ENCODE data around the gene MCM9. TPM values are rescaled to one million over a fixed set of nuclear protein-coding genes. Genes with fewer than 3 reads are reported as not detected.

MCM9 gene
- total and polyA plus RNA-seq, 7 donors = 1.6 to 5.6 (median 4.6) TPM

DNA sequence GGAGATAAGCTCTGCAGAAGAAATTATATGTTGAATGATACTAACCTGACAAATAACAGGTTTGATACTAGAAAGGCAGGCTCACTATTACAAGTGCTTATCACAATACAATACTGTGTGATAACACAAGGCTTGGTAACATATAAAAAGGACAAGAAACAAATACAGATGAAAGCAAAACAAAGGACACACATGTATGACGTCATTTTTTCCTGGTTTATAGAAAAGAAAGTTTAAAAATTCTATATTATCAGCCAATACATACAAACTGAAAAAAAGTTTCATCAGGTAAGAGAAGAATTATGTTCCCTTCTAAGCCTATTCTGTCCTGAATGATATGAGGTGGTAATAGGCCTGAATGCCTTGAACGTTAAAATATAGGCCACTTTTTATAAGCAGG, 32.3 kb upstream of the MCM9 start:
- ATAC-seq = no peak
- Histone ChIP-seq H3K4me1 (no peaks in the 10 kb centered on the region), H3K27ac (no peak overlapping the region), H3K36me3 (ENCODE audit: insufficient read depth in 1 of 2, low read depth in 1 of 2) (no peaks in the 10 kb centered on the region), H3K4me3 (no peak overlapping the region), H3K27me3 (ENCODE audit: insufficient read depth in 3 of 3, low read length in 2 of 3) (no peaks in the 10 kb centered on the region), H3K9me3 (no peaks in the 10 kb centered on the region)
- 73 to 87% (median 84%) methylated on average over 2 of the region's 2 CpGs for WGBS, 3 donors
- intact Hi-C loops (cut with DNase I) = loop anchor here (2.0 kb wide), 2 partner anchors 142 to 144 kb away; no protein-coding TSS in a partner anchor
- TF ChIP-seq, protein P1, sequence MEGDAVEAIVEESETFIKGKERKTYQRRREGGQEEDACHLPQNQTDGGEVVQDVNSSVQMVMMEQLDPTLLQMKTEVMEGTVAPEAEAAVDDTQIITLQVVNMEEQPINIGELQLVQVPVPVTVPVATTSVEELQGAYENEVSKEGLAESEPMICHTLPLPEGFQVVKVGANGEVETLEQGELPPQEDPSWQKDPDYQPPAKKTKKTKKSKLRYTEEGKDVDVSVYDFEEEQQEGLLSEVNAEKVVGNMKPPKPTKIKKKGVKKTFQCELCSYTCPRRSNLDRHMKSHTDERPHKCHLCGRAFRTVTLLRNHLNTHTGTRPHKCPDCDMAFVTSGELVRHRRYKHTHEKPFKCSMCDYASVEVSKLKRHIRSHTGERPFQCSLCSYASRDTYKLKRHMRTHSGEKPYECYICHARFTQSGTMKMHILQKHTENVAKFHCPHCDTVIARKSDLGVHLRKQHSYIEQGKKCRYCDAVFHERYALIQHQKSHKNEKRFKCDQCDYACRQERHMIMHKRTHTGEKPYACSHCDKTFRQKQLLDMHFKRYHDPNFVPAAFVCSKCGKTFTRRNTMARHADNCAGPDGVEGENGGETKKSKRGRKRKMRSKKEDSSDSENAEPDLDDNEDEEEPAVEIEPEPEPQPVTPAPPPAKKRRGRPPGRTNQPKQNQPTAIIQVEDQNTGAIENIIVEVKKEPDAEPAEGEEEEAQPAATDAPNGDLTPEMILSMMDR (IDR thresholded peaks at IDR 0.05) = no peak
- no peak for DNase-seq

DNA sequence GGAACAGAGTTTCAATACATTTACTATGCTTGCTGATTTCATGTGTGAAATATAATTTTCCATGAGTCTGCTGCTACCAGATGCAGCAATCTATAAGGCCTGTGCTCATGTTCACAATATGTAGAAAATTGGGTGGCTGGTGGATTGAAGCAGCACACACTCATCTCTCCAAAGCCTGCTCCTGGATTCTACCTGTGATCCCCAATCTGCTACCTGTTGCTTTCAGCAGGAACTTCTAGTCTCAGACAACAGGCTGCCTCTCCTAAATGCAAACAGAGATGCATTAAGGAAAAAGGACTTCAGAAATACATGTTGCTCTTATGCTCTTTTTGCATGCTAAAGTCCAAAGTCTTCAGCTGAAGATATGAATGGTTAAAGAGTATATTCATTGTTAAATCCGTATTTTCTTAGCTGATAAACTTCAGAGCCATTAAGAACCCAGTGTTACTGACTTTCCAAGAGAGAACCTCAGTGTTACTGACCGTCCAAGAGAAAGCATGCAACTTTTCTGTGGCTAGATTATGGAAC, 30.9 kb upstream of the MCM9 start:
- Histone ChIP-seq H3K27ac (no peak overlapping the region), H3K4me3 (no peak overlapping the region), H3K36me3 (ENCODE audit: insufficient read depth in 1 of 2, low read depth in 1 of 2) (no peaks in the 10 kb centered on the region), H3K4me1 (no peaks in the 10 kb centered on the region), H3K27me3 (ENCODE audit: insufficient read depth in 3 of 3, low read length in 2 of 3) (no peaks in the 10 kb centered on the region), H3K9me3 (no peaks in the 10 kb centered on the region)
- DNase-seq (no peak), ATAC-seq (no peak)
- TF ChIP-seq, protein P1 (IDR thresholded peaks at IDR 0.05) = no peak
- intact Hi-C loops (cut with DNase I) = loop anchor here (2.0 kb wide), 2 partner anchors 143 to 145 kb away; no protein-coding TSS in a partner anchor
- WGBS, 3 donors = 80 to 87% (median 87%) methylated on average over 2 of the region's 2 CpGs

DNA sequence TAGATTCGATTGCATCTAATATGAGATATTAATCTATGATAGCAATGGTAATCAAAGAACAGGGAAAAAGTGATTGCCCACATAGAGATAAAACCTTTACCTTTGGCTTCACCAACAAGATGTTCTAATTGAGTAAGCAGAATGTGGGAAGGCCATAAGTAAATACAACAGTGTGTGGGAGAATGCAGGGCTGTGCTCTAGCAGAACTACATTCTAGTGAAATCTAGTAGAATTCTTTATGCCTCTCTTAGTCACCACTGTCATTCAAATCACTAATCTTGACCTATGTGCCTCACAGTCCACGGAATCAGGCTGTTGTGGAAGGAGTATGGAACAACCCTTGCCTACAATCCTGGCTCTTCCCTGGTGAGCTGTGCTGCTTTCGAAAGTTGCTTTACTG, 30.4 kb upstream of the MCM9 start:
- Histone ChIP-seq H3K9me3 (no peaks in the 10 kb centered on the region), H3K36me3 (ENCODE audit: insufficient read depth in 1 of 2, low read depth in 1 of 2) (no peaks in the 10 kb centered on the region), H3K4me1 (no peaks in the 10 kb centered on the region), H3K4me3 (no peak overlapping the region), H3K27me3 (ENCODE audit: insufficient read depth in 3 of 3, low read length in 2 of 3) (no peaks in the 10 kb centered on the region), H3K27ac (no peak overlapping the region)
- TF ChIP-seq, protein P1 (IDR thresholded peaks at IDR 0.05) = no peak
- intact Hi-C loops (cut with DNase I) = no loop called here
- 87 to 93% (median 93%) methylated on average over 3 of the region's 3 CpGs for WGBS, 3 donors
- DNase-seq = no peak
- ATAC-seq = no peak

DNA sequence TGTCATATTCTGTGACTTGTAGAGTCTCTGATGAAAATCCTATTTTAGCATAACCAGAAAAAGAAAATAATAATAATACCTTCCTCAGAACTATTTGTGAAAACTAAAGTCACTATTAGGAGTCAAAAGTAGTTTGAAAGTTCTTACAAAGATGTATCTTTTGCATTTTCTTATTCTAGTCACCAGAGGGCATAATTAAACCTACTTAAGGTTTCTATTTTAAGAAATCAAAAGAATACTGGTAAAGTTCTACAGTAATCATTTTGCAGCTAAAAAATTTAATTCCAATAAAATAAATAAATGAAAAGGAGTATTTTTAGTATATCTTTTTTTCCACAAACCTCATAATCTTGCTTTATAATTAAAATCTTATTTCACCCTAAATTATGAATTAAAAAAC, 28.0 kb upstream of the MCM9 start:
- intact Hi-C loops (cut with DNase I) = no loop called here
- Histone ChIP-seq H3K36me3 (ENCODE audit: insufficient read depth in 1 of 2, low read depth in 1 of 2) (no peaks in the 10 kb centered on the region), H3K27me3 (ENCODE audit: insufficient read depth in 3 of 3, low read length in 2 of 3) (no peaks in the 10 kb centered on the region), H3K9me3 (no peaks in the 10 kb centered on the region), H3K4me3 (no peak overlapping the region), H3K27ac (no peak overlapping the region), H3K4me1 (no peaks in the 10 kb centered on the region)
- ATAC-seq (no peak), DNase-seq (no peak)
- TF ChIP-seq, protein P1 (IDR thresholded peaks at IDR 0.05) = peak; percentile 33

DNA sequence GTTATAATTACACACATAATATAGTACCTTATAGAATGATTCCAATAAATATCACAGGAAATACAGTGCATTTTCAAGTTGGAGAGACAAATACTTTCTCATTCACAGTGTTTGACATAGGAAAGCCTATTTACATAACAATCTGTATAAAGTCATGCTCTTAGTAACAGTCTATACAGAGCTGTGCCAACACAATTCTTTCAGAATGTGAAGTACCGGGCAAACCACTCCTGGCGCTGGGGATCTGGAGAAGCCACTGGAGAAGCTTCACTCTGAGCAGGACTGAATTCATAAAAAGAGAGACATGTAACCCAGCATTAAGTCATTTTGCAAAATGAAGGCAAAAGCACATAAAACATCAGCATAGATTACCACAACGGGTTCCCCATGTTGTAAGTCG, 24.9 kb upstream of the MCM9 start:
- intact Hi-C loops (cut with DNase I) = loop anchor here in 1 of 2 donors (5.0 kb wide), 1 partner anchor 147 kb away; no protein-coding TSS in a partner anchor
- 88 to 94% (median 91%) methylated on average over 4 of the region's 4 CpGs for WGBS, 3 donors
- no peaks in the 10 kb centered on the region for H3K36me3 ChIP-seq (ENCODE audit: insufficient read depth in 1 of 2, low read depth in 1 of 2)
- H3K4me1 ChIP-seq = no peaks in the 10 kb centered on the region
- H3K27ac ChIP-seq = no peak overlapping the region
- no peak overlapping the region for H3K4me3 ChIP-seq
- ATAC-seq (no peak), DNase-seq (no peak)
- no peaks in the 10 kb centered on the region for H3K9me3 ChIP-seq
- no peaks in the 10 kb centered on the region for H3K27me3 ChIP-seq (ENCODE audit: insufficient read depth in 3 of 3, low read length in 2 of 3)
- TF ChIP-seq, protein P1 (IDR thresholded peaks at IDR 0.05) = no peak

Data from psoas muscle (tissue), 8 donors.